GM12872 (cell line): ENCODE measurements around the gene TCF7L1.
A peak's percentile ranks its signal among the peaks of the same experiment; 100 is the strongest.

Source experiments
- TF ChIP-seq, protein P1 (sequence below): IDR thresholded peaks from 3 replicates; pipeline ENCODE4 v1.5.1; 2011; ENCODE audit warnings: low read depth, mild to moderate bottlenecking, low read length, moderate library complexity; ENCODE audit not compliant: insufficient read depth

The TCF7L1 gene

GRCh38 chr2:85199698-85200097, 66.5 kb downstream of the TCF7L1 start:
- TF ChIP-seq, protein P1, sequence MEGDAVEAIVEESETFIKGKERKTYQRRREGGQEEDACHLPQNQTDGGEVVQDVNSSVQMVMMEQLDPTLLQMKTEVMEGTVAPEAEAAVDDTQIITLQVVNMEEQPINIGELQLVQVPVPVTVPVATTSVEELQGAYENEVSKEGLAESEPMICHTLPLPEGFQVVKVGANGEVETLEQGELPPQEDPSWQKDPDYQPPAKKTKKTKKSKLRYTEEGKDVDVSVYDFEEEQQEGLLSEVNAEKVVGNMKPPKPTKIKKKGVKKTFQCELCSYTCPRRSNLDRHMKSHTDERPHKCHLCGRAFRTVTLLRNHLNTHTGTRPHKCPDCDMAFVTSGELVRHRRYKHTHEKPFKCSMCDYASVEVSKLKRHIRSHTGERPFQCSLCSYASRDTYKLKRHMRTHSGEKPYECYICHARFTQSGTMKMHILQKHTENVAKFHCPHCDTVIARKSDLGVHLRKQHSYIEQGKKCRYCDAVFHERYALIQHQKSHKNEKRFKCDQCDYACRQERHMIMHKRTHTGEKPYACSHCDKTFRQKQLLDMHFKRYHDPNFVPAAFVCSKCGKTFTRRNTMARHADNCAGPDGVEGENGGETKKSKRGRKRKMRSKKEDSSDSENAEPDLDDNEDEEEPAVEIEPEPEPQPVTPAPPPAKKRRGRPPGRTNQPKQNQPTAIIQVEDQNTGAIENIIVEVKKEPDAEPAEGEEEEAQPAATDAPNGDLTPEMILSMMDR, result no peak

DNA sequence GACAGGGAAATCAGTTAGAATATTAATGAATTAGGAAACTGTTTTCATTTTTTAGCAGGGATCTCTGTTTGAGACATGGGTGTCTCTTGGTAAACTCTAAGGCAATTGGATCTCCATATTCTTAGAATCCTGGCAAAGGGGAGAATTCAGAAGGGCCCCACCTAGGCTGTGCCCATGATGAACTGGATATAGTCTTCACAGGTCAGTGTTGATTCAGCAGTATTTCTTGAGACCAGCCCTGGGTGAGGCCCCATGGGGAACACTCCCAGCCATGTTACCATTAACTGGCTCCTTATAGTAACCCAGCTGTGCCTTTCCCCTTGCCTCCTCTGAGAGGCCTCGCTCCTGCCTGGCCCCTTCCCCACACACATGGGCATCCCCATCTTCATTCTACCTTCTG, 76.7 kb downstream of the TCF7L1 start:
- TF ChIP-seq, protein P1, result no peak

DNA sequence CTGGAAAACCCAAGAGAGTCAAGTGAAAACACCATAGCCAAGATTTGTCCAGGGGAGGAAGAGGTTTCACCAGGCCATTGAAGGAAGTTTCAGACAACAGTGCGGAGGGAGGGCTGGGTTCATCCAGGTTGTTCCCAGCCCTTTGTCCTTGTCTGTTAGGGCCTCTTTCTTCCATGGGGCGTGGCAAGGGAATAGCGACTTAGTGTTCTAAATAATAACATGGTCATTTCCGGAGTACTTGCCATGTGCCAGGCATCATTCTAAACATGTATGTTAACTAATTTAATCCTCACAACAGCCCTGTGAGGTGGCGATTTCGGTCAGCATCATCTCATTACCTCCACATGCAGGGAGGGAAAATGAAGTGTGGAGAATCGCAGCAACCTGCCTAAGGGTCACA, 77.3 kb downstream of the TCF7L1 start:
- TF ChIP-seq, protein P1, result no peak

GRCh38 chr2:85212841-85213240, 79.6 kb downstream of the TCF7L1 start:
- TF ChIP-seq, protein P1, result no peak

DNA sequence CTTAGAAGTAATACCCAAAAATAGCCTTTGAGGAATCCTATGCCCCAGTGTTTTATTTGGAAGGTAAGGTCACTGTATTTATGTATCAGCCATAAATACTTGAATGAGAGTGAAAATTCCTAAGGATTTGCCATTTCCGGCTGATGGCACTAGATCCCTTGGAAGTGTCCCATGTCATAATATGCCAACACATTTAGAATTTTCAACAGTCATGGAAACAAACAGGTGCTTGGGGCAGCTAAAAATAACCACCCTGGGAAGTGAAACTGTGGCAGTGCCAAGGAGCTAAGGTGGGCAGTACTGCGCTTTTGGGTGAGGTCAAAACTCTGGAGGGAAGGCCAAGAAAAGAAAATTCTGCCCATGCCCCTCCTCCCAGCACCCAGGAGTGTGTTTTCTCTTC, 80.2 kb downstream of the TCF7L1 start:
- TF ChIP-seq, protein P1, result no peak

- TF ChIP-seq, protein P1, result no peak
These were observed 80.8 kb downstream of the TCF7L1 start for GRCh38 chr2:85213901-85214512.

GRCh38 chr2:85215081-85215447, 81.9 kb downstream of the TCF7L1 start:
- TF ChIP-seq, protein P1, result peak; percentile 43; the same call in 2 of the 3 replicates
